ENCODE results near the gene TRIO. TPM values are rescaled to one million over a fixed set of nuclear protein-coding genes. Genes with fewer than 3 reads are reported as not detected.

The TRIO gene
- polyA plus RNA-seq, 1 of the 3 experiments (the other 2 are of a cell fraction): 229 TPM

DNA sequence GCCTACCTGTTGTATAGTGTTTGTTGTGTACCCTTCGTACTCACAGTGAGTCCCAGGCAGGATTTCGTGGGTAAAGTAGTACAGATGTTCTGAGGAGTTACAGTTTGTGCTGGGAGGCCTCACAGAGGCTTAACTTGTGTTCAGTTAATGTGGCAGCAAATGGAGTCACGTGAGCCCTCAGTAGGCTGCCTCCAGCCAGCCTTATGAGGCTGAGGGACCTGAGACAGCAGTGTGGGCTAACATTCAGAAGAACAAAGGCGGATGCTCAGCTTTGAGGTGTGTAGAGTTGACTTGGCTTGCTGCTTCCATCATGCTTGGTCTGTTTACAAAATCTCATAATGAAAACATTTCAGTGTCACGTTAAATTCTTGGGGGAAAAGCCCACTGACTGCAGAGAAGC is 118.1 kb downstream of the TRIO start:
- no peaks in the 10 kb centered on the region for H3K36me3 ChIP-seq (replicated peaks in 1 of 2; ENCODE audit: control insufficient read depth in 1 of 2, insufficient read depth in 2 of 2, low read length in 1 of 2)
- no peaks in the 10 kb centered on the region for H3K9me3 ChIP-seq
- no peak for TF ChIP-seq TCF12 (IDR thresholded peaks at IDR 0.05)
- TF ChIP-seq RCOR1 (IDR thresholded peaks at IDR 0.05; ENCODE audit: low read length): no peak
- no peak for TF ChIP-seq USF1 (IDR thresholded peaks at IDR 0.05; ENCODE audit: borderline replicate concordance, low read depth)
- TF ChIP-seq RAD21 (IDR thresholded peaks at IDR 0.05; ENCODE audit: low read length): no peak
- ChIA-PET POLR2A (interaction anchor here (0.9 kb wide), 1 partner anchor 11 kb away, joined by 3 read pairs; no protein-coding TSS in a partner anchor), CTCF (interaction anchor here (2.4 to 2.5 kb wide), 2 partner anchors 9 to 11 kb away, joined by 10 read pairs; no protein-coding TSS in a partner anchor)
- no peak for DNase-seq
- H3F3A ChIP-seq (replicated peaks; ENCODE audit: insufficient read depth): peaks cover 42% of the 10 kb centered on the region
- H3K4me3 ChIP-seq (ENCODE audit: low read depth in 2 of 2, low read length in 1 of 2): no peak overlapping the region
- H3K9me2 ChIP-seq: no peaks in the 10 kb centered on the region
- H3K4me2 ChIP-seq: no peak overlapping the region; the same call in 1 of the 2 replicates
- 0 out of 4 replicates have a peak overlapping the region, but pooled peaks of 1 of the 2 experiments have one; percentile 16 for H3K27ac ChIP-seq (ENCODE audit: low read depth in 2 of 2, low read length in 1 of 2)
- no peak overlapping the region for H3K9ac ChIP-seq
- no peaks in the 10 kb centered on the region for H3K27me3 ChIP-seq (ENCODE audit: insufficient read depth)
- 92% methylated on average over 5 of the region's 5 CpGs for WGBS (ENCODE audit: low lambda C conversion rate)
- H3K4me1 ChIP-seq (ENCODE audit: control insufficient read depth in 1 of 2, insufficient read depth in 2 of 2, low read depth in 1 of 2, low read length in 1 of 2): peaks cover 53 to 54% of the 10 kb centered on the region in 2 experiments; a peak in 3 of 4 replicates
- H2AFZ ChIP-seq (ENCODE audit: low read depth): no peak overlapping the region
- H3K79me2 ChIP-seq (ENCODE audit: insufficient read depth): peaks cover 98% of the 10 kb centered on the region
- H4K20me1 ChIP-seq (ENCODE audit: insufficient read depth): peaks cover 52% of the 10 kb centered on the region

GRCh38 chr5:14261856-14262611 is 118.9 kb downstream of the TRIO start:
- DNase-seq: no peak
- Histone ChIP-seq H3K4me2 (no peak overlapping the region; the same call in 1 of the 2 replicates), H3K27me3 (ENCODE audit: insufficient read depth) (no peaks in the 10 kb centered on the region), H3K36me3 (replicated peaks in 1 of 2; ENCODE audit: control insufficient read depth in 1 of 2, insufficient read depth in 2 of 2, low read length in 1 of 2) (no peaks in the 10 kb centered on the region), H3K79me2 (ENCODE audit: insufficient read depth) (peaks cover 98% of the 10 kb centered on the region), H2AFZ (ENCODE audit: low read depth) (no peak overlapping the region), H3K4me3 (ENCODE audit: low read depth in 2 of 2, low read length in 1 of 2) (no peak overlapping the region), H4K20me1 (ENCODE audit: insufficient read depth) (peaks cover 44% of the 10 kb centered on the region), H3K27ac (ENCODE audit: low read depth in 2 of 2, low read length in 1 of 2) (peak overlapping the region in 1 of 2 experiments; percentile 96; a peak in 1 of 4 replicates), H3K9ac (no peak overlapping the region), H3F3A (replicated peaks; ENCODE audit: insufficient read depth) (peaks cover 50% of the 10 kb centered on the region), H3K9me3 (no peaks in the 10 kb centered on the region), H3K4me1 (ENCODE audit: control insufficient read depth in 1 of 2, insufficient read depth in 2 of 2, low read depth in 1 of 2, low read length in 1 of 2) (peaks cover 56 to 58% of the 10 kb centered on the region in 2 experiments; a peak in 3 of 4 replicates), H3K9me2 (no peaks in the 10 kb centered on the region)
- CTCF ChIA-PET: interaction anchor here (1.0 to 2.5 kb wide), 2 partner anchors 8 to 12 kb away, joined by 4 to 10 read pairs; no protein-coding TSS in a partner anchor
- TF ChIP-seq, protein P1, sequence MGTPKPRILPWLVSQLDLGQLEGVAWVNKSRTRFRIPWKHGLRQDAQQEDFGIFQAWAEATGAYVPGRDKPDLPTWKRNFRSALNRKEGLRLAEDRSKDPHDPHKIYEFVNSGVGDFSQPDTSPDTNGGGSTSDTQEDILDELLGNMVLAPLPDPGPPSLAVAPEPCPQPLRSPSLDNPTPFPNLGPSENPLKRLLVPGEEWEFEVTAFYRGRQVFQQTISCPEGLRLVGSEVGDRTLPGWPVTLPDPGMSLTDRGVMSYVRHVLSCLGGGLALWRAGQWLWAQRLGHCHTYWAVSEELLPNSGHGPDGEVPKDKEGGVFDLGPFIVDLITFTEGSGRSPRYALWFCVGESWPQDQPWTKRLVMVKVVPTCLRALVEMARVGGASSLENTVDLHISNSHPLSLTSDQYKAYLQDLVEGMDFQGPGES (IDR thresholded peaks at IDR 0.05; ENCODE audit: low read depth, low read length): no peak
- TF ChIP-seq NFIC (IDR thresholded peaks at IDR 0.05; ENCODE audit: borderline replicate concordance) (no peak), CHD2 (IDR thresholded peaks at IDR 0.05; ENCODE audit: low read length, partially characterized antibody) (no peak), FOXM1 (IDR thresholded peaks at IDR 0.05; ENCODE audit: low read depth) (no peak), TCF12 (IDR thresholded peaks at IDR 0.05) (no peak), MAX (IDR thresholded peaks at IDR 0.05; ENCODE audit: low read depth) (no peak), CTCF (IDR thresholded peaks at IDR 0.05) (no peak), USF1 (IDR thresholded peaks at IDR 0.05; ENCODE audit: borderline replicate concordance, low read depth) (no peak)
- TF ChIP-seq, protein P2, sequence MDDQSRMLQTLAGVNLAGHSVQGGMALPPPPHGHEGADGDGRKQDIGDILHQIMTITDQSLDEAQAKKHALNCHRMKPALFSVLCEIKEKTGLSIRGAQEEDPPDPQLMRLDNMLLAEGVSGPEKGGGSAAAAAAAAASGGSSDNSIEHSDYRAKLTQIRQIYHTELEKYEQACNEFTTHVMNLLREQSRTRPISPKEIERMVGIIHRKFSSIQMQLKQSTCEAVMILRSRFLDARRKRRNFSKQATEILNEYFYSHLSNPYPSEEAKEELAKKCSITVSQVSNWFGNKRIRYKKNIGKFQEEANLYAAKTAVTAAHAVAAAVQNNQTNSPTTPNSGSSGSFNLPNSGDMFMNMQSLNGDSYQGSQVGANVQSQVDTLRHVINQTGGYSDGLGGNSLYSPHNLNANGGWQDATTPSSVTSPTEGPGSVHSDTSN (IDR thresholded peaks at IDR 0.05): no peak
- WGBS (ENCODE audit: low lambda C conversion rate): 93% methylated on average over 12 of the region's 12 CpGs
- POLR2A ChIA-PET: interaction anchor here (0.9 kb wide), 1 partner anchor 12 kb away, joined by 3 read pairs; no protein-coding TSS in a partner anchor
